ENCODE results near the gene LHX4. TPM values are rescaled to one million over a fixed set of nuclear protein-coding genes. Genes with fewer than 3 reads are reported as not detected.

Gene LHX4
- total and polyA plus RNA-seq, 2 of the 13 experiments (the other 11 are each of a cell fraction or from before 2014, with no cell fraction given), result 0.03 to 0.07 TPM

DNA sequence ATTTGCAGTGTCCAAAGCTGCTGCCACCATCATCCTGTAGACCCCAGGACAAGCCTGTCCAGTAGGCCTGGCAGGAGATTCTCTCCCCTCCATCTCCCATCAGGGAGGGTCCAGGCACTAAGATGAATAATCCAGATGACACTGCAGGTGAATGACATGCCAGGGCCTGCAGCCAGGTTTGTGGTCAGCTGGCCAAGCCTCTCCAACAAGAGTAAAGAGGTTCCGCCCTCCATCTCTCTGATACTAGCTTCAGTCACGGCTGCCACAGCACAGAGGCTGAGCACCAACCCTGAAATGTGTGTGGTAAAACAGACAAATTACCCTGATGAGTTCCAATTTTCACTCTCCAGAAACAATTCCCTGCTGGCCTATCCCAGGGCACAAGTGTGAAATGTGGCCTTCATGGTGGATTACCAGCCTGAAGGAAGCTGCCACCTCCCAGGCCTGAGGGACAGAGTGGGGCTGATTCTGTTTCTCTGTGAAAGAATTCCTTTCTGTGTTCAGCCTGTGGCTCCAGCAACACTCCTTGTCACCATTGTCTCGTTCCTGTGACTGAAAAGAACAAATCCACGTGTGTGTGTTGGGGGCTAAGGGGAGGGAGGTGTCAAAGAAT is 19.9 kb upstream of the LHX4 start (continued):
- TF ChIP-seq ZIK1 (CRISPR knock-in tag; IDR thresholded peaks at IDR 0.05; ENCODE audit: borderline replicate concordance, low read depth), result no peak

DNA sequence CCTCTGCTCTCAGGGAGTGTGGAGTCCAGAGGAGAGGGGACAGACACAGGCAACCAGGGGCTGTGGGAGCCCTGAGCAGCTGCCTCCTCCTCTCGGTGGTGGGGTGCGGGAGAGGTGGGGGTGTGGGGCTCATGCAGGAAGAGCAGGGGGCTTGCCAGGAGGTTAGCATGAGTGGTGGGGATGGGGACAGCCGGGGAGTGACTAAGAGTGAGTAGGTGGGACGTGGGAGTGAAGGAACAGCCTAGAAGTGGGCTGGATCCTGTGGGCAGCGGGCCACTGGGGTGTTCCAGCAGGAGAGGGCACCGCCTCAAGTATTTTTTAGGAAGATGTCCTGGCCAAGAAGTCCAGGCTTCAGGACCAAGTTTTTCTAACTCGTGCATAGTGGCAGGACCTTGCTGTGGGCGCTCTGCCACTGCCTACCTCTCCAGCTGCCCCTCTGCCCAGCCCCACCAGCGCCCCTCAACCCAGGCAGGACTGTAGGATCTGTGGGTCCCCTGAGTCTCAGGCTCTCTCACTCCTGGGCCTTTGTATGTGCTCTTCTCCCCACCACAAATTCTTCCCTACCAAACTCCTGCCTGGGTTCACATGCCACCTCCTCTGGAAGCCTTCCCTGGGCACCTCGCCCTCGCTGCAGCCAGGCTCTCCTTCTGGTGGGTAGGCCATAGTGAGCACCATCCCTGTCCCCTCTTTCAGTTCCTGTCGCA is 18.8 kb upstream of the LHX4 start:
- Histone ChIP-seq H3K27ac (ENCODE audit: extremely low read length, insufficient read depth, low read length) (no peak overlapping the region), H3K9me3 (ENCODE audit: low read length) (no peaks in the 10 kb centered on the region), H3K9ac (ENCODE audit: insufficient read depth, low read depth, low read length) (no peak overlapping the region), H3K79me2 (ENCODE audit: insufficient read depth, low read length) (no peaks in the 10 kb centered on the region), H2AFZ (ENCODE audit: low read length) (peak overlapping the region; percentile 38), H4K20me1 (ENCODE audit: insufficient read depth, low read length) (no peaks in the 10 kb centered on the region), H3K27me3 (ENCODE audit: control insufficient read depth in 1 of 2, insufficient read depth in 2 of 2, low read length in 2 of 2) (peaks cover 2 to 8% of the 10 kb centered on the region in 2 experiments; a peak in 2 of 5 replicates), H3K4me2 (ENCODE audit: low read depth, low read length) (peak overlapping the region; percentile 5; the same call in 1 of the 2 replicates), H3K4me3 (replicated peaks in 1 of 3; ENCODE audit: insufficient read depth in 1 of 3, low read depth in 2 of 3, low read length in 3 of 3) (no peak overlapping the region), H3K36me3 (replicated peaks in 1 of 2; ENCODE audit: control insufficient read depth in 1 of 2, insufficient read depth in 2 of 2, low read length in 2 of 2) (no peaks in the 10 kb centered on the region), H3K4me1 (ENCODE audit: insufficient read depth, low read length) (no peaks in the 10 kb centered on the region)
- TF ChIP-seq, protein P1, sequence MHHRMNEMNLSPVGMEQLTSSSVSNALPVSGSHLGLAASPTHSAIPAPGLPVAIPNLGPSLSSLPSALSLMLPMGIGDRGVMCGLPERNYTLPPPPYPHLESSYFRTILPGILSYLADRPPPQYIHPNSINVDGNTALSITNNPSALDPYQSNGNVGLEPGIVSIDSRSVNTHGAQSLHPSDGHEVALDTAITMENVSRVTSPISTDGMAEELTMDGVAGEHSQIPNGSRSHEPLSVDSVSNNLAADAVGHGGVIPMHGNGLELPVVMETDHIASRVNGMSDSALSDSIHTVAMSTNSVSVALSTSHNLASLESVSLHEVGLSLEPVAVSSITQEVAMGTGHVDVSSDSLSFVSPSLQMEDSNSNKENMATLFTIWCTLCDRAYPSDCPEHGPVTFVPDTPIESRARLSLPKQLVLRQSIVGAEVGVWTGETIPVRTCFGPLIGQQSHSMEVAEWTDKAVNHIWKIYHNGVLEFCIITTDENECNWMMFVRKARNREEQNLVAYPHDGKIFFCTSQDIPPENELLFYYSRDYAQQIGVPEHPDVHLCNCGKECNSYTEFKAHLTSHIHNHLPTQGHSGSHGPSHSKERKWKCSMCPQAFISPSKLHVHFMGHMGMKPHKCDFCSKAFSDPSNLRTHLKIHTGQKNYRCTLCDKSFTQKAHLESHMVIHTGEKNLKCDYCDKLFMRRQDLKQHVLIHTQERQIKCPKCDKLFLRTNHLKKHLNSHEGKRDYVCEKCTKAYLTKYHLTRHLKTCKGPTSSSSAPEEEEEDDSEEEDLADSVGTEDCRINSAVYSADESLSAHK (CRISPR knock-in tag; IDR thresholded peaks at IDR 0.05; ENCODE audit: borderline replicate concordance), result no peak
- TF ChIP-seq, protein P2, sequence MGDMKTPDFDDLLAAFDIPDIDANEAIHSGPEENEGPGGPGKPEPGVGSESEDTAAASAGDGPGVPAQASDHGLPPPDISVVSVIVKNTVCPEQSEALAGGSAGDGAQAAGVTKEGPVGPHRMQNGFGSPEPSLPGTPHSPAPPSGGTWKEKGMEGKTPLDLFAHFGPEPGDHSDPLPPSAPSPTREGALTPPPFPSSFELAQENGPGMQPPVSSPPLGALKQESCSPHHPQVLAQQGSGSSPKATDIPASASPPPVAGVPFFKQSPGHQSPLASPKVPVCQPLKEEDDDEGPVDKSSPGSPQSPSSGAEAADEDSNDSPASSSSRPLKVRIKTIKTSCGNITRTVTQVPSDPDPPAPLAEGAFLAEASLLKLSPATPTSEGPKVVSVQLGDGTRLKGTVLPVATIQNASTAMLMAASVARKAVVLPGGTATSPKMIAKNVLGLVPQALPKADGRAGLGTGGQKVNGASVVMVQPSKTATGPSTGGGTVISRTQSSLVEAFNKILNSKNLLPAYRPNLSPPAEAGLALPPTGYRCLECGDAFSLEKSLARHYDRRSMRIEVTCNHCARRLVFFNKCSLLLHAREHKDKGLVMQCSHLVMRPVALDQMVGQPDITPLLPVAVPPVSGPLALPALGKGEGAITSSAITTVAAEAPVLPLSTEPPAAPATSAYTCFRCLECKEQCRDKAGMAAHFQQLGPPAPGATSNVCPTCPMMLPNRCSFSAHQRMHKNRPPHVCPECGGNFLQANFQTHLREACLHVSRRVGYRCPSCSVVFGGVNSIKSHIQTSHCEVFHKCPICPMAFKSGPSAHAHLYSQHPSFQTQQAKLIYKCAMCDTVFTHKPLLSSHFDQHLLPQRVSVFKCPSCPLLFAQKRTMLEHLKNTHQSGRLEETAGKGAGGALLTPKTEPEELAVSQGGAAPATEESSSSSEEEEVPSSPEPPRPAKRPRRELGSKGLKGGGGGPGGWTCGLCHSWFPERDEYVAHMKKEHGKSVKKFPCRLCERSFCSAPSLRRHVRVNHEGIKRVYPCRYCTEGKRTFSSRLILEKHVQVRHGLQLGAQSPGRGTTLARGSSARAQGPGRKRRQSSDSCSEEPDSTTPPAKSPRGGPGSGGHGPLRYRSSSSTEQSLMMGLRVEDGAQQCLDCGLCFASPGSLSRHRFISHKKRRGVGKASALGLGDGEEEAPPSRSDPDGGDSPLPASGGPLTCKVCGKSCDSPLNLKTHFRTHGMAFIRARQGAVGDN (CRISPR knock-in tag; IDR thresholded peaks at IDR 0.05), result peak; percentile 28
- ATAC-seq (peak; percentile 29), FAIRE-seq (no peak), DNase-seq (ENCODE audit: low spot score) (no peak)
- in situ Hi-C loops (cut with HindIII; ENCODE audit: extremely low pct_ligation_motif_present, low pct_unique_long_range_greater_than_20kb) (no loop called here), intact Hi-C loops (cut with micrococcal nuclease; ENCODE audit: unreplicated experiment) (no loop called here)
- WGBS (ENCODE audit: low lambda C conversion rate), result 22% methylated on average over 10 of the region's 12 CpGs
- ChIA-PET POLR2A (no interaction called here), CTCF (ENCODE audit: low intra/inter-chr PET ratio, low total read pairs) (no interaction called here)
- BruUV-seq (replicated peaks), result no TSS peak
